ENCODE data around the gene ENTREP1. TPM values are rescaled to one million over a fixed set of nuclear protein-coding genes. Genes with fewer than 3 reads are reported as not detected.

Gene ENTREP1
- total and polyA plus RNA-seq, 4 donors, result 0.07 to 0.33 (median 0.12) TPM

- TF ChIP-seq ATF3 (IDR thresholded peaks at IDR 0.05) (no peak), EGR1 (IDR thresholded peaks at IDR 0.05; ENCODE audit: low read depth in 2 of 2) (no peak), RAD21 (IDR thresholded peaks at IDR 0.05) (no peak), ZBTB33 (IDR thresholded peaks at IDR 0.05) (no peak), HNF4A (conservative IDR thresholded peaks at IDR 0.05) (no peak)
These were observed 57.1 kb downstream of the ENTREP1 start (continued) for GRCh38 chr9:69382135-69382534.

- H3K36me3 ChIP-seq (ENCODE audit: control insufficient read depth in 4 of 4, insufficient read depth in 3 of 4, low read depth in 1 of 4, low read length in 3 of 4), result no peaks in the 10 kb centered on the region
- H3K9me3 ChIP-seq (ENCODE audit: control insufficient read depth in 4 of 4, low read length in 3 of 4), result no peaks in the 10 kb centered on the region
- H3K27me3 ChIP-seq (ENCODE audit: control insufficient read depth in 4 of 4, insufficient read depth in 4 of 4, low read length in 3 of 4), result no peaks in the 10 kb centered on the region
- TF ChIP-seq TAF1 (conservative IDR thresholded peaks at IDR 0.05), result no peak
- H3K27ac ChIP-seq (ENCODE audit: low read depth in 1 of 2, low read length in 2 of 2), result no peak overlapping the region
- no peak overlapping the region for H3K9ac ChIP-seq (ENCODE audit: low read depth in 1 of 2, low read length in 2 of 2)
- WGBS, result 56% methylated on average over 6 of the region's 6 CpGs
- no peak overlapping the region for H3K4me3 ChIP-seq (ENCODE audit: low read depth in 1 of 3, low read length in 3 of 3)
- DNase-seq (ENCODE audit: low spot score), result no peak
- no peaks in the 10 kb centered on the region for H3K4me1 ChIP-seq (ENCODE audit: control insufficient read depth in 4 of 4, insufficient read depth in 4 of 4, low read length in 3 of 4)
These were observed 60.6 kb downstream of the ENTREP1 start for GRCh38 chr9:69385581-69386033.

GRCh38 chr9:69386651-69387050, 61.6 kb downstream of the ENTREP1 start:
- no peaks in the 10 kb centered on the region for H3K27me3 ChIP-seq (ENCODE audit: control insufficient read depth in 4 of 4, insufficient read depth in 4 of 4, low read length in 3 of 4)

More at GRCh38 chr9:69386651-69387050, 61.6 kb downstream of the ENTREP1 start:
- DNase-seq (ENCODE audit: low spot score), result no peak
- Histone ChIP-seq H3K9me3 (ENCODE audit: control insufficient read depth in 4 of 4, low read length in 3 of 4) (no peaks in the 10 kb centered on the region), H3K9ac (ENCODE audit: low read depth in 1 of 2, low read length in 2 of 2) (no peak overlapping the region), H3K36me3 (ENCODE audit: control insufficient read depth in 4 of 4, insufficient read depth in 3 of 4, low read depth in 1 of 4, low read length in 3 of 4) (no peaks in the 10 kb centered on the region), H3K4me1 (ENCODE audit: control insufficient read depth in 4 of 4, insufficient read depth in 4 of 4, low read length in 3 of 4) (no peaks in the 10 kb centered on the region), H3K27ac (ENCODE audit: low read depth in 1 of 2, low read length in 2 of 2) (no peak overlapping the region), H3K4me3 (ENCODE audit: low read depth in 1 of 3, low read length in 3 of 3) (no peak overlapping the region)
- 81% methylated on average over 4 of the region's 4 CpGs for WGBS
- TF ChIP-seq HNF4G (IDR thresholded peaks at IDR 0.05) (no peak), YY1 (IDR thresholded peaks at IDR 0.05) (no peak), GABPA (IDR thresholded peaks at IDR 0.05 in 1 of 2, conservative IDR thresholded peaks at IDR 0.05 in 1 of 2) (no peak), FOXA2 (IDR thresholded peaks at IDR 0.05) (no peak), RAD21 (IDR thresholded peaks at IDR 0.05) (no peak), MAX (IDR thresholded peaks at IDR 0.05) (no peak), HNF4A (conservative IDR thresholded peaks at IDR 0.05) (no peak), ATF3 (IDR thresholded peaks at IDR 0.05) (no peak), REST (IDR thresholded peaks at IDR 0.05) (no peak), CTCF (IDR thresholded peaks at IDR 0.05; ENCODE audit: low read depth, low read length, missing input control) (no peak), EGR1 (IDR thresholded peaks at IDR 0.05; ENCODE audit: low read depth in 2 of 2) (no peak), NR2F2 (IDR thresholded peaks at IDR 0.05) (no peak), SP1 (IDR thresholded peaks at IDR 0.05) (no peak), RXRA (IDR thresholded peaks at IDR 0.05) (no peak), JUND (IDR thresholded peaks at IDR 0.05) (no peak), TAF1 (conservative IDR thresholded peaks at IDR 0.05) (no peak), ZBTB33 (IDR thresholded peaks at IDR 0.05) (no peak), FOXA1 (IDR thresholded peaks at IDR 0.05) (no peak)
